SK-N-SH (cell line): ENCODE data around the gene TBKBP1. TPM values are rescaled to one million over a fixed set of nuclear protein-coding genes. Genes with fewer than 3 reads are reported as not detected.

Experiments
- CTCF ChIA-PET: fragments of 300-600, 350-600 bp; formaldehyde crosslinking; extraction: SDS; loops from one replicate; lab custom pipeline; 2021; lab: Yijun Ruan, JAX
- POLR2A ChIA-PET: fragments of 350-600 bp; sonication (Branson Sonifier 250); formaldehyde crosslinking; extraction: SDS; loops from one replicate; lab custom pipeline; 2020; ENCODE audit warnings: antibody characterized with exemption, inconsistent platforms; lab: Yijun Ruan, JAX
- DNase-seq: peaks from one replicate; pipeline ENCODE4 v3.0.0; 2012
- H2AFZ ChIP-seq: fragments of 200-600 bp; sonication (generic); 2 replicates; pipeline ENCODE4 v1.8.1; 2016; ENCODE audit warnings: antibody characterized with exemption, mild to moderate bottlenecking, low read depth
- H3F3A ChIP-seq: fragments of 200-600 bp; sonication (generic); replicated peaks from 2 replicates; pipeline ENCODE3; 2016; ENCODE audit warnings: antibody characterized with exemption, mild to moderate bottlenecking; ENCODE audit not compliant: insufficient read depth
- H3K27ac ChIP-seq, 2 experiments: fragments of 200-500 bp in 1 of 2; fragments of 200-600 bp in 1 of 2; sonication (Bioruptor generic) in 1 of 2; sonication (generic), shearing (Covaris generic) in 1 of 2; 2 replicates each; pipeline versions ENCODE4 v1.5.1 to v1.6.1; 2014 to 2016; ENCODE audit warnings: low read depth in 2 of 2, inconsistent platforms in 1 of 2, low read length in 1 of 2, mild to moderate bottlenecking in 1 of 2, mixed read lengths in 1 of 2
- H3K27me3 ChIP-seq: fragments of 200-600 bp; sonication (generic), shearing (Covaris generic); 2 replicates; pipeline ENCODE4 v1.6.1; 2016; ENCODE audit warnings: mixed run types; ENCODE audit not compliant: insufficient read depth
- H3K36me3 ChIP-seq, 2 experiments: fragments of 200-500 bp in 1 of 2; fragments of 200-600 bp in 1 of 2; sonication (Bioruptor generic) in 1 of 2; sonication (generic) in 1 of 2; replicated peaks in 1 of 2; 2 replicates each; pipeline versions ENCODE3 to v1.5.1; 2014 to 2016; ENCODE audit warnings: low read length in 1 of 2, mild to moderate bottlenecking in 1 of 2; ENCODE audit not compliant: insufficient read depth in 2 of 2, control insufficient read depth in 1 of 2
- H3K4me1 ChIP-seq, 2 experiments: fragments of 200-500 bp in 1 of 2; fragments of 200-600 bp in 1 of 2; sonication (Bioruptor generic) in 1 of 2; sonication (generic), shearing (Covaris generic) in 1 of 2; 2 replicates each; pipeline versions ENCODE4 v1.5.1 to v1.6.1; 2014 to 2016; ENCODE audit warnings: low read depth in 1 of 2, low read length in 1 of 2, mixed run types in 1 of 2; ENCODE audit not compliant: insufficient read depth in 2 of 2, control insufficient read depth in 1 of 2
- H3K4me2 ChIP-seq: fragments of 200-600 bp; sonication (generic), shearing (Covaris generic); 2 replicates; pipeline ENCODE4 v1.6.1; 2017; ENCODE audit warnings: mixed run types
- H3K4me3 ChIP-seq, 2 experiments: fragments of 200-500 bp in 1 of 2; fragments of 200-600 bp in 1 of 2; sonication (Bioruptor generic) in 1 of 2; sonication (generic), shearing (Covaris generic) in 1 of 2; 2 replicates each; pipeline versions ENCODE4 v1.5.1 to v1.8.1; 2014 to 2016; ENCODE audit warnings: low read depth in 2 of 2, inconsistent platforms in 1 of 2, low read length in 1 of 2, mild to moderate bottlenecking in 1 of 2, mixed read lengths in 1 of 2, moderate library complexity in 1 of 2
- H3K79me2 ChIP-seq: fragments of 200-600 bp; sonication (generic); 2 replicates; pipeline ENCODE4 v1.8.1; 2017; ENCODE audit warnings: mild to moderate bottlenecking; ENCODE audit not compliant: insufficient read depth
- H3K9ac ChIP-seq: fragments of 200-600 bp; sonication (generic); 2 replicates; pipeline ENCODE4 v1.6.1; 2017; ENCODE audit warnings: mixed run types
- H3K9me2 ChIP-seq: fragments of 200-600 bp; sonication (generic); 2 replicates; pipeline ENCODE4 v1.6.1; 2017; ENCODE audit warnings: mixed run types
- H3K9me3 ChIP-seq: fragments of 200-600 bp; sonication (generic); 2 replicates; pipeline ENCODE4 v1.6.1; 2017; ENCODE audit warnings: mixed run types, mild to moderate bottlenecking, moderate library complexity
- H4K20me1 ChIP-seq: fragments of 200-600 bp; sonication (generic); 2 replicates; pipeline ENCODE4 v1.6.1; 2017; ENCODE audit warnings: mild to moderate bottlenecking, mixed run types; ENCODE audit not compliant: insufficient read depth
- CTCF ChIP-seq: fragments of 200-600 bp; sonication (generic); IDR thresholded peaks from 2 replicates; pipeline ENCODE4 v1.6.1; 2017; ENCODE audit warnings: antibody characterized with exemption, mild to moderate bottlenecking, moderate library complexity
- FOXJ3 ChIP-seq: sonication (generic); formaldehyde crosslinking; IDR thresholded peaks from 2 replicates; pipeline ENCODE4 v1.5.1; 2020; ENCODE audit warnings: mild to moderate bottlenecking, missing genetic modification reagents
- GATA2 ChIP-seq: sonication (generic); formaldehyde crosslinking; IDR thresholded peaks from 2 replicates; pipeline ENCODE4 v1.5.0; 2020; ENCODE audit warnings: mild to moderate bottlenecking, missing genetic modification reagents
- JUND ChIP-seq: IDR thresholded peaks from 2 replicates; pipeline ENCODE4 v1.4.0; 2012
- MAX ChIP-seq: IDR thresholded peaks from 2 replicates; pipeline ENCODE4 v1.4.0; 2012; ENCODE audit warnings: low read depth
- POLR2AphosphoS5 ChIP-seq: IDR thresholded peaks from 2 replicates; pipeline ENCODE4 v1.6.1; 2012; ENCODE audit warnings: low read depth, low read length
- SMC3 ChIP-seq: IDR thresholded peaks from 2 replicates; pipeline ENCODE4 v1.6.1; 2012; ENCODE audit warnings: low read depth, low read length, improper control_type of control experiment
- YY1 ChIP-seq: IDR thresholded peaks from 2 replicates; pipeline ENCODE4 v1.4.0; 2012; ENCODE audit warnings: low read depth, mild to moderate bottlenecking
- WGBS: methylation state at CpG from one replicate; pipeline ENCODE4 v1.1.6; 2017; ENCODE audit warnings: low lambda C conversion rate; 5-methylcytosine and 5-hydroxymethylcytosine counted together
- polyA plus RNA-seq, 3 experiments: library from polyadenylated mRNA; depleted of rRNA; stranded (reverse); fragments of >200 nt; gene quantifications; 2 replicates each; pipeline ENCODE4 v1.2.3, GENCODE V29; 2012

TBKBP1 gene
- polyA plus RNA-seq, 1 of the 3 experiments (the other 2 are of a cell fraction) = 14.4 TPM

- POLR2A ChIA-PET = interaction anchor here (1.4 to 1.7 kb wide), 3 partner anchors 8 to 38 kb away, joined by 3 to 9 read pairs (median 4); partner anchors contain the start of gene KPNB1
- Histone ChIP-seq H4K20me1 (peaks cover 23% of the 10 kb centered on the region; the same call in 1 of the 2 replicates), H3K27ac (peak overlapping the region in 1 of 2 experiments; percentile 52; a peak in 3 of 4 replicates), H3K9me2 (no peaks in the 10 kb centered on the region), H3K79me2 (0 out of 2 replicates have a peak, but pooled peaks cover 6% of the 10 kb centered on the region), H3K9ac (no peak overlapping the region), H3F3A (peaks cover 56% of the 10 kb centered on the region), H3K9me3 (no peaks in the 10 kb centered on the region), H3K27me3 (no peaks in the 10 kb centered on the region), H3K4me1 (peaks cover 0 to 20% of the 10 kb centered on the region in 2 experiments; a peak in 2 of 4 replicates), H3K4me3 (no peak overlapping the region), H3K4me2 (no peak overlapping the region; the same call in 1 of the 2 replicates), H3K36me3 (peaks cover 48 to 50% of the 10 kb centered on the region in 2 experiments), H2AFZ (no peak overlapping the region)
- TF ChIP-seq SMC3 (no peak), JUND (0 out of 2 replicates have a peak, but pooled peaks have one; percentile 5)
- CTCF ChIA-PET = interaction anchor here (0.9 to 3.0 kb wide), 9 partner anchors 10 to 115 kb away, joined by 3 to 17 read pairs (median 4); no protein-coding TSS in a partner anchor
- DNase-seq = no peak
- 89% methylated on average over 7 of the region's 7 CpGs for WGBS
These were observed 7.2 kb upstream of the TBKBP1 start for GRCh38 chr17:47686664-47687327.

GRCh38 chr17:47687328-47687690 lies 6.7 kb upstream of the TBKBP1 start:
- DNase-seq = no peak
- ChIA-PET CTCF (interaction anchor here (0.9 to 3.0 kb wide), 13 partner anchors 8 to 115 kb away, joined by 3 to 17 read pairs (median 4); no protein-coding TSS in a partner anchor), POLR2A (interaction anchor here (1.4 to 1.7 kb wide), 3 partner anchors 9 to 38 kb away, joined by 3 to 9 read pairs (median 4); partner anchors contain the start of gene KPNB1)
- H3K9ac ChIP-seq = no peak overlapping the region
- H3K4me3 ChIP-seq = no peak overlapping the region
- H2AFZ ChIP-seq = no peak overlapping the region
- peak overlapping the region; percentile 5 to 52; a peak in 3 of 4 replicates for H3K27ac ChIP-seq
- H3K27me3 ChIP-seq = no peaks in the 10 kb centered on the region
- H3K36me3 ChIP-seq = peaks cover 43 to 45% of the 10 kb centered on the region in 2 experiments
- TF ChIP-seq FOXJ3 (CRISPR knock-in tag) (no peak), POLR2AphosphoS5 (0 out of 2 replicates have a peak, but pooled peaks have one; percentile 3), CTCF (no peak), GATA2 (CRISPR knock-in tag) (no peak), YY1 (no peak), MAX (no peak)
- H4K20me1 ChIP-seq = peaks cover 23% of the 10 kb centered on the region; the same call in 1 of the 2 replicates
- H3K79me2 ChIP-seq = 0 out of 2 replicates have a peak, but pooled peaks cover under 1% of the 10 kb centered on the region
- H3F3A ChIP-seq = peaks cover 53% of the 10 kb centered on the region
- no peak overlapping the region for H3K4me2 ChIP-seq
- H3K4me1 ChIP-seq = peaks cover 3 to 20% of the 10 kb centered on the region in 2 experiments; a peak in 2 of 4 replicates
- H3K9me2 ChIP-seq = no peaks in the 10 kb centered on the region
- H3K9me3 ChIP-seq = no peaks in the 10 kb centered on the region
